Measurements from ENCODE around the gene DIO2. TPM values are rescaled to one million over a fixed set of nuclear protein-coding genes. Genes with fewer than 3 reads are reported as not detected.

DIO2 gene
- total and polyA plus RNA-seq, 8 donors, result 1.2 to 26.6 (median 19.7) TPM

- intact Hi-C loops (cut with DNase I; ENCODE audit: low total_unique reads), result no loop called here
- Histone ChIP-seq H3K27ac (no peak overlapping the region), H3K36me3 (no peaks in the 10 kb centered on the region), H3K27me3 (no peaks in the 10 kb centered on the region), H3K9me3 (no peaks in the 10 kb centered on the region), H3K4me3 (no peak overlapping the region), H3K4me1 (peaks cover 0 to 6% (median 3%) of the 10 kb centered on the region in 4 donors)
- TF ChIP-seq POLR2A (IDR thresholded peaks at IDR 0.05) (no peak), CTCF (IDR thresholded peaks at IDR 0.05) (no peak), POLR2AphosphoS5 (IDR thresholded peaks at IDR 0.05) (no peak), EP300 (IDR thresholded peaks at IDR 0.05) (no peak)
- 72 to 83% (median 73%) methylated on average over 8 of the region's 8 CpGs for WGBS, 5 donors
- DNase-seq, result no peak
Observed at GRCh38 chr14:80206351-80207080, 4.8 kb downstream of the DIO2 start.

- Histone ChIP-seq H3K9me3 (no peaks in the 10 kb centered on the region), H3K27me3 (no peaks in the 10 kb centered on the region), H3K4me3 (no peak overlapping the region), H3K4me1 (no peaks in the 10 kb centered on the region), H3K36me3 (no peaks in the 10 kb centered on the region), H3K27ac (no peak overlapping the region)
- intact Hi-C loops (cut with DNase I; ENCODE audit: low total_unique reads), result no loop called here
- TF ChIP-seq EP300 (IDR thresholded peaks at IDR 0.05) (no peak), POLR2A (IDR thresholded peaks at IDR 0.05) (no peak), CTCF (IDR thresholded peaks at IDR 0.05) (no peak), POLR2AphosphoS5 (IDR thresholded peaks at IDR 0.05) (no peak)
- DNase-seq, result peak; percentile 8 to 31
- 73 to 81% (median 76%) methylated on average over 9 of the region's 9 CpGs for WGBS, 5 donors
Observed at GRCh38 chr14:80202888-80203562, 8.3 kb downstream of the DIO2 start.

GRCh38 chr14:80200093-80200492 is 11.2 kb downstream of the DIO2 start:
- intact Hi-C loops (cut with DNase I; ENCODE audit: low total_unique reads), result no loop called here
- H3K27me3 ChIP-seq, result no peaks in the 10 kb centered on the region
- no peak overlapping the region for H3K4me3 ChIP-seq
- no peaks in the 10 kb centered on the region for H3K9me3 ChIP-seq
- H3K36me3 ChIP-seq, result no peaks in the 10 kb centered on the region
- H3K27ac ChIP-seq, result no peak overlapping the region
- WGBS, 5 donors, result 47 to 68% (median 56%) methylated on average over 4 of the region's 4 CpGs
- DNase-seq, result no peak
- H3K4me1 ChIP-seq, result no peaks in the 10 kb centered on the region
- TF ChIP-seq POLR2A (IDR thresholded peaks at IDR 0.05) (no peak), EP300 (IDR thresholded peaks at IDR 0.05) (no peak), POLR2AphosphoS5 (IDR thresholded peaks at IDR 0.05) (no peak), CTCF (IDR thresholded peaks at IDR 0.05) (no peak)

DNA sequence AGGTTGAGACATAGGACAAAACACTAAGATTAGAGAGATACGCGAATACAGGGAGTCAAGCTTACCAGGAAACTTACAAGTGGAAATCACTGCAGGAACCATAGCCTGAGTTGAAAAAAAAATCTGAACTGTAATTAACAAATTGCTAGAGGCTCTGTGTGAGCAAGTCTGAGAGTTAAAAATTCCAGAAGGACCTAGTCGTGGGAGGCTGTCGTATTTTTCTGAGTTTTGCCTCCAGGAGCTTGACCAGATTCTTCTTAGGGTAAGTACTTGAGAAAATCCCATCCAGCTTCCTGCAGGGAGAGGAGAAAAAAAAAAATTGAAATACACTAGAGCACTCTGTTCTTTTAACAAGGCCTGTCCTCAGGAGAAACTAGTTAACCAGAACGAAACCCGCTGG is 22.7 kb downstream of the DIO2 start:
- no peak overlapping the region for H3K4me3 ChIP-seq
- no peaks in the 10 kb centered on the region for H3K4me1 ChIP-seq
- no peaks in the 10 kb centered on the region for H3K36me3 ChIP-seq
- H3K9me3 ChIP-seq, result no peaks in the 10 kb centered on the region
- DNase-seq, result no peak
- H3K27me3 ChIP-seq, result no peaks in the 10 kb centered on the region
- no peak for TF ChIP-seq POLR2A (IDR thresholded peaks at IDR 0.05)
- no peak for TF ChIP-seq POLR2AphosphoS5 (IDR thresholded peaks at IDR 0.05)
- TF ChIP-seq EP300 (IDR thresholded peaks at IDR 0.05), result no peak
- TF ChIP-seq CTCF (IDR thresholded peaks at IDR 0.05), result no peak
- WGBS, 5 donors, result 89 to 96% (median 92%) methylated on average over 6 of the region's 6 CpGs
- H3K27ac ChIP-seq, result no peak overlapping the region
- intact Hi-C loops (cut with DNase I; ENCODE audit: low total_unique reads), result no loop called here
